Activated T-cell treated with anti-CD3 and anti-CD28 coated beads for 24 hours (primary cell): ENCODE measurements around the gene EID3.
"Not testable (repeated sequence)": the region's sequence is repeated elsewhere in the genome, so short reads cannot be mapped to it uniquely, and the experiment has no call there.

Experiments
- DNase-seq: peaks from one replicate; pipeline ENCODE4 v3.0.0-alpha.2; 2020; ENCODE audit warnings: low read depth

The EID3 gene

DNA sequence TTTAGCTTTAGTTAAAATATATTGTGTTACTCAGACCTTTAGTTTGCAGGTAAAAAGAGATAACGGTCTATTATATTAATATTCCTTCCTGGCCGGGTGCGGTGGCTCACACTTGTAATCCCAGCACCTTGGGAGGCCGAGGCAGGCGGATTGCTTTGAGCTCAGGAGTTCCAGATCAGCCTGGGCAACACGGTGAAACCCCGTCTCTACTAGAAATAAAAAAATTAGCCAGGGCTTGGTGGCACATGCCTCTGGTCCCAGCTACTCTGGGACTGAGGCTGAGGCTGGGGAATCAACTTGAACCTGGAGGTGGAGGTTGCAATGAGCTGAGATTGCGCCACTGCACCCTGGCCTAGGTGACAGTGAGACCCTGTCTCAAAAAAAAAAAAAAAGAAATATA, 13.2 kb upstream of the EID3 start:
- DNase-seq: no peak

DNA sequence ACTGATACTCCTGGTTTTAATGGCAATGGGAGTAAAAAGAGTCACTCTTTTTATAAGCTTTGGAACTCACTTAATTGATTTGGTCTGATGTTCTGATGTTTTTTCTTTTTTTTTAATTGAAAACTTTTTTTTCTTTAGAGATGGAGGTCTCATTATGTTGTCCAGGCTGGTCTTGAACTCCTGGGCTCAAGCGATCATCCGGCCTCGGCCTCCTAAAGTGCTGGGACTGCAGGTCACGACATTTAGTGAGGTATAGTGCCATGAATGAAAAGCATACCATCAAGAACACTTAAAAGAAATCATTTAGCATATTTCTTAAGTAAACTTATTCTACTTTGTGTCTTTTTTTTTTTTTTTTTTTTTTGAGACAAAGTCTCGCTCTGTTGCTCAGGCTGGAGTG, 12.7 kb upstream of the EID3 start:
- no peak for DNase-seq

DNA sequence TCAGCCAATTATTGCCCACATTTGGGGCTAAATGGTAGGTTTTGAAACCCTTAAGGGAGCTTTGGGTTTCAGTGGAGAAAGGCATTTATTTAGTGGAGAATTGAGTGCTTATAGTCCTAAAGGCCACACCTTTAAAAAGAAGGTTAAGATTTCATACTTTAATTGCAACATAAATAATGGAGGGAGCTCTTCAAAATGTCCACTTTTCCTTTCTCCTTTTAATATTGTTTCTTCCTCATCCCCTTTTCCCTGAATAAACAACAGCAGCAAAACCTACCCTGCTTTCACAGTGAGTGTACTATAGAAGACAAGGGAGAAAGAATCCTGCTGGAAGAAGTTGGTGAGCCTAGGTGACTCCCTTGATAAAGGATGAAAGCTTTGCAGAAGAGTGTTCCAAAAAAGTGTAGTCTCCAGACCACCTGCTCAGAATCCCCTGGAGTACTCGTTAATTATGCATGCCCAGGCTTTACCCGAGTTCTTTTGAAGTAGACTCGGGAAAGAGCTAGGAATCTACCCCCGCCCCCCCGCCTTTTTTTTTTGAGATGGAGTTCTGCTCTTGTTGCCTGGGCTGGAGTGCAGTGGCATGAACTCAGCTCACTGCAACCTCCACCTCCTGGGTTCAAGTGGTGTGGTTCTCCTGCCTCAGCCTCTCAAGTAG, 11.5 kb upstream of the EID3 start:
- no peak for DNase-seq

DNA sequence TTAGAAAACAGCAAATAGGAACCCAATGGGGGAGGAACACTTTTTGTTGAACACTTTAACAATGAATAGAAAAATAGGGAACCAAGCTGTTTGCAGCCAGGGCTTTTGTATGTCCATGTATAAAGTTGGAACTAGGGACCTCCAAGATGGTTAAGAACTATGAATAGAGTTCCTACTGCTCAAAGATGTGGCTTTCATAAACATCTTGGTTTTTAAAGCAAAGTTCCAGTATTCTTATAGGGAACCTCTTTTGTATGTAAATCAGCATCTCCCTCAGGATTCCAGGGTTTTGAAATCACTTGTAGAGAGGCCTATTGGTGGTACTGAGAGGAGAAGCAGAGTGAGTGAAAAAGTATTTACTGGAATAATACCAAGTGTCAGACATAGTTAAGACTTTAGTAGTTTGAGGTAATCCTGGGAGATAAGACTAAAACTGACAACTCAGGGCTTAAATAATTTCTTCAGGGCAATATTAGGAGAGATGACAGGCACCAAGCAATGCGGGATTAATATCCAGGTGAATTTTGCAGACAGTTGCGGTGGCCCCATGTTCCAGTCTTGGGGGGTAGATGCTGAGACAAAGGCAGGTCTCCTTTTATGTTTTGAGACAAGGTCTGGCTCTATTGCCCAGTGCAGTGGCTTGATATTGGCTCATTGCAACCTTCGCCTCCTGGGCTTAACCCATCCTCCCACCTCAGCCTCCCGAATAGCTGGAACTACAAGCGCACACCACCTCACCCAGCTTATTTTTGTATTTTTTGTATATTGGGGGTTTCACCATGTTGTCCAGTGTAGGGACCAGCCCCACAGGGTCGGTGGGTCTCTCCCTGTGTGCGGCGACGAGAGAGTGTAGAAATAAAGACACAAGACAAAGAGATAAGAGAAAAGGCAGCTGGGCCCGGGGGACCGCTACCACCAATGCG, 10.4 kb upstream of the EID3 start:
- DNase-seq: no peak

DNA sequence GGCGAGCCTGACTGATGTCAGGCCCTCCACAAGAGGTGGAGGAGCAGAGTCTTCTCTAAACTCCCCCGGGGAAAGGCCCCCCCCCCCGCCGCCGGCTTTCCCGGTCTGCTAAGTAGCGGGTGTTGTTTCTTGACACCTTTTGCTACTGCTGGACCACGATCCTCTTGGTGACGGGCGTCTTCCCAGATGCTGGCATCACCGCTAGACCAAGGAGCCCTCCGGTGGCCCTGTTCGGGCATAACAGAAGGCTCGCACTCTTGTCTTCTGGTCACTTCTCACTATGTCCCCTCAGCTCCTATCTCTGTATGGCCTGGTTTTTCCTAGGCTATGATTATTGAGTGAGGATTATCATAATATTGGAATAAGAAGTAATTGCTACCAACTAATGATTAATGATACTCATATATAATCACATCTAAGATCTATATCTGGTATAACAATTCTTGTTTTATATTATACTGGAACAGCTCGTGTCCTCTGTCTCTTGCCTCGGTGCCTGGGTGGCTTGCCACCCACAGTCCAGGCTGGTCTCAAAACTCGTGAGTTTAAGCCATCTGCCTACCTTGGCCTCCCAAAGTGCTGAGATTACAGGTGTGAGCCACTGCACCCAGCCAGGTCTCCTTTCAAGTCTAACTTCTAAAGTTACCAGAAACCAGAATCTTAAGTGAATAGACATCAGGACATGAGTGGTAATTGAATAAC, 9.2 kb upstream of the EID3 start:
- not testable (repeated sequence) for DNase-seq

DNA sequence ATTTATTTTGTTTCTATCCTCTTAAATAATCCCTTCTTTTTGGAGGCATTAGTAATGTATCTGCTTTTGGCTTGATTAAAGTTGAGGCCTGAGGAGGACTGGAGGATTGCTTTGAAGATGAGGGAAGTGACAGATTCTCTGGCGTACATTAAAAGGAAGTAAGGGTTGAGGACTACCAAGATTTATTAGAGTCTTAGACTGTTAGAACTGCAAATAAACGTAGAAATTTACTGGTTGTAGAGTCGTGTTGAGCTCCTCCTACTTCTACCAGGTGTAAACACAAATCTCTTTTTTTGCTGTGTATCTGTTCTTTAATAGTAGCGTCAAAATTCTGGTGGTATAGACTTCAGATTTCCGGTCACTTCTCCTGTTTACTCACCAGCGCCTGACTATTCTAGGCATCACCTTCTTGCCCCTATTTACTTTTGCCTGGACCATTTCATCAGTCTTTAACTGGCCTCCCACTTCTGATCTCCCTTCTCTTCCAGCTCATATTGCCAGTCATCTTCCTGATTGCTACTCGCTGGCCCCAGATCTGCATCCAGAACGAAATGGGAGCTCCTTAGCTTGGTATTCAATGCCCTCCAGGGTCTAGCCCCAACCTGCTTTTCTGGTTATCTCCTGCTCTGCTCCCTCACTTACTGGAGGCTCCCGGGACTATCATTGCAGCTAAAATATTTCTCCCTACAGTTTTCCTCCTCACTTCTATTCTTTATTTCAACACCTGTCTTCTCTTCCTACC, 8.4 kb upstream of the EID3 start:
- no peak for DNase-seq

DNA sequence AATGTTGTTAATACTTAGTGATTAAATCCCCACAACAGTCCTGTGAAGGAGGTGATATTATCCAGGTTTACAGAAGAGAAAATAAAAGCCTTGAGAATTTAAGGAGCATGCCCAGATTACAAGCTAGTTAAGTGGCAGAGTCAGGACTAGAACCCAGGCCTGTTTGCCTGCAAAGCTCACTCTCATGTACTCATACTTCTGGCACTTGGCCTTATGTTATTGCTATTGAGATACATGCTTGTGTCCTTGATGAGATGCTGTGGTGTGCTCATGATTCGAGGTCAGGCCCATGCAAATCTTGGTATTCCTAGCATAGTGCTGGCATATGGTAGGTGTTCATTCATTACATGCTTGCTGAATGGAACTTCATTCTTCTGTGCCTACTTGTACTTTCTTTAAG, 7.6 kb upstream of the EID3 start:
- no peak for DNase-seq

DNA sequence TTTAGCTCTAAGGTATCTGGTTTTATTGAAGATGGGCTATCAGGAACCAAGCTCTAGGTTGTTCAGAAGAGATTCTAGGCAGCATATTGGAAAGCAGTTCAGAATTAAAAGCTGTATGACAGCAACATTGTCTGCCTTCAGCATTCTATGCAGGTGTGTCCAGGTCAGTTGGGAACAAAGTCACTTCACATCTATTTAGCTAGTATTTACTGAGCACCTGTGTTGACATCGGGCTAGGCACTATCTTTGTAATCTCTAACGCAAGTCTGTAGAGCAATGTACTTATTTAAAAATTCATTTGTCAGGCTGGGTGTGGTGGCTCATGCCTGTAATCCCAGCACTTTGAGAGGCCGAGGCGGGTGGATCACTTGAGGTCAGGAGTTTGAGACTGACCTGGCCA, 6.8 kb upstream of the EID3 start:
- DNase-seq: no peak

DNA sequence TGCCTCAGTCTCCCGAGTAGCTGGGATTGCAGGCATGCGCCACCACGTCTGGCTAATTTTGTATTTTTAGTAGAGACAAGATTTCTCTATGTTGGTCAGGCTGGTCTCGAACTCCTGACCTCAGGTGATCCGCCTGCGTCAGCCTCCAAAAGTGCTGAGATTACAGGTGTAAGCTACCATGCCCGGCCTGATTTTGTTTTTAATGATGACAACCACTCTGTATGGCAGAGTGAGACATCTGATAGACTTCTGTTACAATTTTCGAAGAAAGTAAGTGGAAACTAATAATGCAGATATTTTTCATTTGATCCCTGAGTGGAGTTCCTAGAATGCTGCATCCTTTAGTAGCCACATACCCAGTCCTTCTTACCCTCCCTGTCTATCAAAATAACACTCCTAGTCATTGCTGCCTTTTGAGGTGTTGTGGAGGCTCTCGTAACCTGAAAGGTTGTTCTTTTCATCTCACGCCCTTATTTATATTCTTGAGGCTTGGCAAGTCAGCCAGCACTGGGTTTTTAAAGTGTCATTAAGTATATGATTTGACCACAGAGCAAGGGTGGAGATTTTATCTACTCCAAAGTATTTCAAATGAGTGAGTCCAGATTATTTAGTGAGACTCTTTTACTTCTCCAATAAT, 5.9 kb upstream of the EID3 start:
- no peak for DNase-seq

DNA sequence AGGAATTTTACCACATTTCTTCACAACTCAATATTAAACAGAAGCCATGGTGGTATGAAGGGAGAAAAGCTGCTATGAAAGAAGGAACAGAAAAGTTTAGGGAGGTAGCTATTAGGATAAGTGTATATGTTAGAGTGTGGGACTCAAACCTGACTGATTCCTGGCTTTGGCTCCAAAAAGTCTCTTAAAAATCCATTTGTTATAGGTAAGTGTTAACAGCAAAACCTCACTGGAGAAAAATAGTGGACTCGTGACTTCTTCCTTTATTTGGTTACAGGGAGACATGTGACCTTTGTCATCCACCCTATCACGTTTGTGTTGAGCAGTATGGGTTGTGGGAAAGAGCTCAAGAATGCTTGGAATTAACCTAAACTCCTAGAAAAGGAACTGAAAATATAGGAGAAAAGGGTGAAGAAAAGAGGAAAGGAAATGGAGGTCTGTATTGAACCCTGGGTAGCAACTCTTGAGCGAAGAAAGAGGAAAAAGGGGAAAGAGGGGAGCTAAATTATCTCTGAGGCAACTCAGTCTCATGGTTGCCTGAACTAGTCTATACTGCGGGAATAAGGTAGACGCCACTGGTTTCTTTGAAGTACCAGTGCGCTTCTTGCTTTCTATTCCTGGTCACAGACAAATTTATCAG, 3.6 kb upstream of the EID3 start:
- DNase-seq: no peak

DNA sequence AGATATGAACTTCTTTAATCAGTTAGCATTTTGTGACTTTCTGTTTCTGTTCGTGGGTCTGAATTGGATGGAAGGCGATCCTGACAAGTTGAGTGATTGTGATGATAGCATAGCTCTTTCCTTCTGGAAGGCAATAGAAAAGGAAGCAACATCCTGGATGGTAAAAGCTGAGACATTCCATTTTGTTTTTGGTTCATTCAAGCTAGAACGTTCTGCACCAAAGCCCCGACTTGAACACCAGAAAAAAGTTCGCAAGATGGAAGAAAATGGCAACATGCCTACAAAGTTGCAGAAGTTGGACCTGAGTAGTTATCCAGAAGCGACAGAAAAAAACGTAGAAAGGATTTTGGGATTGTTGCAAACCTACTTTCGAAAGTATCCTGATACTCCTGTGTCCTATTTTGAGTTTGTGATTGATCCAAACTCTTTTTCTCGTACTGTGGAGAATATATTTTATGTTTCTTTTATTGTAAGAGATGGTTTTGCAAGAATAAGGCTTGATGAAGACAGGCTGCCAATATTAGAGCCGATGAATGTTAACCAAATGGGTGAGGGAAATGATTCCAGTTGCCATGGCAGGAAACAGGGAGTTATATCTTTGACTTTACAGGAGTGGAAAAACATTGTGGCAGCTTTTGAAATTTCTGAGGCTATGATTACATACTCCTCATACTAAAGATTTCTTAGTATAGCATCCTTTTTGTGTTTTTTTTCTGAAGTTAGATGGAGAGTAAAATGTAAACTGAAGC, 896 bp downstream of the EID3 start:
- DNase-seq: no peak

DNA sequence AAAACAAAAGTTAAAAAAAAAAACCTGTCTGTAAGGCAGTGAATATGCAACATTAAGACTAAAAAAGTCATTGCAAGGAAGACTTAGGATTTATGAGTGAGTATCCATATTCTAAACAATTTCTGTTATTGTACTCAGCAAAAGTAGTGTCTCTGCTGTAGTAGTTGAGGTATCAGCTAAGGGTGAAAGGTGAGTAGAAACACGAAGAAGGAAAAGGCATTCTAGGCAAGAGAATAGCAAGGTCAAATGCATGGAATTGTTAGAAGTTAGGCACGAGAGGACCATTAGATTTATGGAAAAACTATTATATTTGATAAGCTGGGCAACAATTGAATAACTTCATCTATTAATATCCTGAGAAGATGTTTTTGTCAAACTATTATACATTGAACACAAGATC, 1.8 kb downstream of the EID3 start:
- no peak for DNase-seq

DNA sequence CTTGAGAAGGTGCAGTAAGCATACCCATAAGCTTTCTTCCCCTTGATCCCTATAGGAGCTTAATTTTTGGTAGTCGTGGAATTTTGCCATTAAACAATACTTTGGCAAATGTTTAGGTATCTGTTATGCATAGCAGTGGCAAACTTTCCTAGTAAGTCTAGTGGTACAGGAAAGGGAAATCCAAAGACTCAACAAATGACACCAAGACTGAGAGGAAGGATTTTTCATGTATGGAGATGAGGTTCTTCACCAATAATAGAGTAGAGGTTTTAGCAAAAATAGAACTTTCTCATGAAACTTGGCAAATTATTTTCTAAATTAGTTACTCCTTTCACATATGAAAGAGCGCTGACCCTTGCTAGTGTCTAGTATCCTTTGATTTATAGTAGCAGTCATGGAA, 2.8 kb downstream of the EID3 start:
- DNase-seq: no peak

DNA sequence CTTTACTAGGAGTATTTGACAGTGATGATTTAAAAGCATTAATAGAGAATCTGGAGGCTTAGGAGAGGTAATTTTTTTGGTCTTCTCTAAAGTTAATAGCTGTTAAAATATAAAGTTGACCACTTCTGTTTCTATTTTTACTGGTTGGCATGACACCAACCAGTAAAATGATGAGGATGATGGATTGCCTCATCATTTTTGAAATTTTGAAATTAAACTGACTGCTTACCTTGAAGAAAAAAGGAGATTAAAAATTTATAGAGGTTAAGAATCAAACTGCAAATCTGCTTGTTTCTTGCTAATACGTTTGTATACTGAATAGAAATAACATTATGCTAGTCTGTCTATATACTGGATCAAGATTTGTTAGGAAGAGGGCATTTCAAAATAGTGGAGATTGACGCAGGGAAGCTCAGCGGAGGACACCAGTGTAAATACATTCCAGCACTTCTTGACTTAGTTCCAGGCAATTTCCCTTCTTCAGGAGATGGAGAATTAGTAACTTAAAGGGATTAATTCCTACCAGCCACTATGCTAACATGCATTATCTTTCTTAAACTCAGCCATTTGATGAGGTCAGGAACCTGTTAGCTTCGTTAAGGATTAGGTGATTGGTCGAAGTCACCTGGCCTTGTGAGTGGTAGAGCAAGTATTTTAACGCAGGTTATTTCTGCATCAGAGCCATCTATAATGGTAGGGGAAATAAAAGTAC, 3.6 kb downstream of the EID3 start:
- DNase-seq: no peak

DNA sequence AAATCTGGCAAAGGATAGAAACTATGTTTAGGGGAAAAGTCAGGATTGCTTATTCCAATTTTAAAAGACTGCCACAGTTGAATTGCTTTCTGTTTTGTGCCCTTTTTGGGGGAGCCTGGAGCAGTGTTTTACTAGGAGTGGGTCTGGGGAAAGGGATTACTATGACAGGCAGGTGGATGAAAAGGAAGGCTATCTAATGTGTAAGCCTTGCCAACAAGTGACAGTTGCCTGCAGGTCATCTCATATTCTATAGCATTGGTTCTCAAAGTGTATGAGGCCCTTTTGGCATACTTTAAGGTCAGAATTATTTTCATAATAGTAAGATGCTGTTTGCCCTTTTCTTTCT, 4.1 kb downstream of the EID3 start:
- no peak for DNase-seq

DNA sequence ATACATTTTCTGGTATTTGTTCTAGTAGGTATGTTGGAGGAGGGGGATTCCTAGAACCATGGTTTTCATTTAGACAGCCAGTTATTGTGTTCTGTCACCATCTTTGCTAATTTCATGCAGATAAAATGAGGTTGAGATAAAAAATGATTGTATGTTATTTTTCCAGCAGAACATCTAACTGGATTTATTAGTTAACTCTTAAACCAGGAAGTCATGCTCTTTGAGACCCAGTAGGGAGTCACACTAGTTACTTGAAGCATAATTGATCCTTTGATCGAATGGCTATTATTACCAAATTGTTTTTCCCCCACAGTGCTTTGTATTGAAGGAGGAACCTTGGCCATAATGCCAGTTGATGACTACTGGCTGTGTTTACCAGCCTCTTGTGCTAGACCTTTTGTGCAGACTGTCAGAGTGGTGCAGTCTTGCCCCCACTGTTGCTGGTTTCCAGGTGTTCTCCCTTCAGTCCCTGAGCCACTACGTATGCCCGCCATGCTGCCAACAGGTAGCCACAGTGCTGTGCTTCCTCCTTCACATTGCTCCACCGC, 6.0 kb downstream of the EID3 start:
- no peak for DNase-seq

DNA sequence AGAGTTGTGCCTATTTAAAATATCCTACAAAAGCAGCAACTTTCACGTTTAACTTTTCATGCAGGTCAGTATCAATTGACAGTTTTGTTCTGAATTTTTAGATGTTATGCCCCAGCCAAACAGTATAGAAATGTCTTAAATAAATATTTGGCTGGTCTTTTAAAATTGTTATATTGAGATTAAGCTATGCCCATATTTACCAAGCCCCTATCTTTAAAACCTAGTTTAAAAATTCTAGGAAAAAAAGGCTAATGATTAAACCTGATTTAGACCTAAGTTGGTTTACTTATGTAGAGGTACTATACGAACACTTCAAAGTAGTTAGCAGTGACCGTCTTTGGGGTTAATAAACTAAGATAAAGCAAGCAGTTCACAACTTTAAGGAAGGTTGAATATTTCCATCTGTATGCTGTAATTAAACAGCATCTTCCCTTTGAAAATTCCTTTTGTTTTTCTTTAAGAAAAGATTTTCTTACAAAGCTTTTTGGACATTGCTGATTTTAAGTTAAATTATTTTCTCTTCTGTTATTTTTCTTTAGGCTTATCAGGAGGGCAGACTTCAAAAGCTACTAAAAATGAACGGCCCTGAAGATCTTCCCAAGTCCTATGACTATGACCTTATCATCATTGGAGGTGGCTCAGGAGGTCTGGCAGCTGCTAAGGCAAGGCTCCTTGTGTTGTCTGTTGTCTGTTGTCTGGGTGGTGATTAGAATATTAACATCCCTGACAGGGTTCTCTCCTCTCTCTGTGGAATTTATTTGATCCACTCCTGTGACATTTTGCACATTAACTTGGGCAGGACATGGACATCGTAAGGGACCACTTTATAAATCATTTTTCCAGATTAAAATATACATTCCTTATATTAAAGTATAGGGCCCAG, 7.5 kb downstream of the EID3 start:
- no peak for DNase-seq

DNA sequence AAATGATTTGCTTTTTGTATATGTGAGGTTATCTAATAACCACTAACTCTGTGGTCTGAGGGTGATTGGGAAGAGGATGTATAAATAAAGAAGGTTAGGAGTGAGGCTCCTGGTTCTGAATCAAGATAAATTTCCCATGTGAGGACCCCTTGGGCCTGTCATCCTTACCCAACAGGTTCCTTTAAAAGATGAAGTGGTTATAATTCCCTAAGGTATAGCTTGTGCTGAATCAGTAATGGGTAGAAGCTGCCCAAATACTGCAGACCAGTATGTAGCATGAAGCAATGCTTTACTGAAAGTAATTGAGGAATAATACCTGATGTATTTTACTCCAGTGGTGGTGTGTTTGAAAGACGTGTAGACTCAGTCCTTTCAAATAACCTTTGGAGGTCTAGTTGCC, 8.7 kb downstream of the EID3 start:
- no peak for DNase-seq

DNA sequence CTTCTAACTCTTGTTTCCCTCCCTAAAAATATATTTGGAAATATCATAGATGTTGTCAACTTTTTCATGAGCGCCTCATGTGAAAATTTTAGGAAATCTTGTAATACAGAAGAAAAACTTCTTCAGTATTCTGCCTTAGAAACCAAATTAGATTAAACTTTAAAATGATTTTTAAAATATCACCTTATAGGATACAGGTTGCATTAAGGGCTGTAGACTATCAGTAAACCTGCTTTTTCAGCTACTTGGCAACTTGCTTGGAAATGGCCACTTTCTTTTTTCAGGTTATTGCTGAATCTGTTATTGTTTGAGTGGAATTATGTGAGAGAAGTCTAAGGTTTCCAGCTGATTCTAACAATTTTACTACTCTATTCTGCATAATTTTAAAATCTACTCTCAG, 9.1 kb downstream of the EID3 start:
- DNase-seq: no peak
